Retinal pigment epithelial cell (primary cell): ENCODE measurements around the gene JMJD7.

Source experiments
- DNase-seq: peaks from one replicate; pipeline ENCODE4 v3.0.0-alpha.2; 2010; ENCODE audit warnings: low read depth
- H3K4me3 ChIP-seq: 2 replicates; pipeline ENCODE4 v1.5.1; 2011; ENCODE audit warnings: mild to moderate bottlenecking, low read length, control low read depth, moderate library complexity
- CTCF ChIP-seq: conservative IDR thresholded peaks from 2 replicates; pipeline ENCODE4 v1.5.1; 2011; ENCODE audit warnings: low read depth, low read length, control low read depth, inconsistent platforms

JMJD7 gene

GRCh38 chr15:41849861-41850260 lies 22.0 kb downstream of the JMJD7 start:
- no peak for TF ChIP-seq CTCF
- DNase-seq = no peak

GRCh38 chr15:41850482-41851166 lies 22.7 kb downstream of the JMJD7 start:
- no peak for DNase-seq
- TF ChIP-seq CTCF = no peak
- H3K4me3 ChIP-seq = no peak overlapping the region

More at GRCh38 chr15:41849861-41850260, 22.0 kb downstream of the JMJD7 start:
- no peak overlapping the region for H3K4me3 ChIP-seq

- no peak for TF ChIP-seq CTCF
- no peak overlapping the region for H3K4me3 ChIP-seq
Measured at GRCh38 chr15:41851167-41851523, 23.3 kb downstream of the JMJD7 start.

GRCh38 chr15:41851755-41852370 lies 24.0 kb downstream of the JMJD7 start:
- DNase-seq = no peak
- TF ChIP-seq CTCF = no peak
- no peak overlapping the region for H3K4me3 ChIP-seq

More at GRCh38 chr15:41851167-41851523, 23.3 kb downstream of the JMJD7 start:
- no peak for DNase-seq

GRCh38 chr15:41852736-41853590 lies 25.1 kb downstream of the JMJD7 start:
- H3K4me3 ChIP-seq = no peak overlapping the region
- no peak for DNase-seq
- TF ChIP-seq CTCF = no peak

GRCh38 chr15:41853831-41854230 lies 25.9 kb downstream of the JMJD7 start:
- no peak for TF ChIP-seq CTCF
- no peak for DNase-seq

More at GRCh38 chr15:41853831-41854230, 25.9 kb downstream of the JMJD7 start:
- no peak overlapping the region for H3K4me3 ChIP-seq
